ENCODE data around the gene RBM20.
"Not testable (repeated sequence)": the region's sequence is repeated elsewhere in the genome, so short reads cannot be mapped to it uniquely, and the experiment has no call there.

Gene RBM20

GRCh38 chr10:110679486-110680272 lies 35.5 kb downstream of the RBM20 start:
- DNase-seq (ENCODE audit: low read depth): no peak

- DNase-seq (ENCODE audit: low read depth): no peak
Measured at GRCh38 chr10:110680273-110681020, 36.3 kb downstream of the RBM20 start.

GRCh38 chr10:110681023-110681681 lies 37.0 kb downstream of the RBM20 start:
- DNase-seq (ENCODE audit: low read depth): no peak

DNA sequence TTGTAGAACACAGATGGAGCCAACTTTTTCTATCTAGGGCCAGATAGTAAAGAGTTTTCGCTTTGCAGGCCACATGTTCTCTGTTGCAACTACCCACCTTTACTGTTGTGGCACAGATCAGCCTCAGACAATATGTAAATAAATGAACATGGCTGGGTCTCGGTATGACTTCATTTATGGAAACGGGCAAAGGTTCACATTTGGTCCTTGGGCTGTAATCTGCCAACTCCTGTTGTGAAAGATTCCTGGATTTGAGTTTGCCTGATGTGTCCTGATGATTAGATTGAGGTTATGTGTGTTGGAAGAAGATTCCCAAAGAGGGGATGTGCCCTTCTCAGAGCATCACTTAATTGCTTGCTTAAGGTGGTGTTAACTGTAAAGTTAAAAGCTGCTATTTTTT lies 38.2 kb downstream of the RBM20 start:
- no peak for DNase-seq (ENCODE audit: low read depth)

DNA sequence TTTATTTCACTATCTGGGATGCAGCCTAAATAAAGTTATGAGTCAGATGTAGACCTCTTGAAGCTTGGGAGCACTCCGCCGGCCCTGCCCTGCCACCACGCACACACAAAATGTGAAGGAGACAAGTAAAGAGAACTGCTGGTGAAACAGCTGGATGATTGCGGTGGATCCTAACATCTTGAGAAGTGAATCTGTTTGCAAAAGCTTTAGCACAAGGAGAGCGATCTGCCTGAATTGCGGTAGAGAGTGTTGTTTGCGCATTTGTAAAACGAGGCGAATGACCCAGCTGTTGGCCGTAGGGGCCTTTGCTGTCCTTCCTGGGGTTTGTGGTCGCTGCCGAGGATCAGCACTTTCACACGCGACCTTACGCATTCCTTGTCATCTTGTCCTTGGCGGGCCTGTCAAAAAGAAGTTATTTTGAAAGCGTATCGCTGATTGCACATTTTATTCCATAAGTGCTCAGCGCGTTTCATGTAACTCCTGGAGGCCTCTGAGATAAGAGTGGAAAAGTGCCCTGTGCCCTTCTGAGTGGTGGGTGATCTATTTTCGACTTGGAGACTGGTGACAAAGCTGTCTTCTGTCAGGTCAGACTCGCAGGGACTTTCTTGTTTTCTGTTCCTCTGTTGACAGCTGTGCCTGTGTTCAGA lies 40.8 kb downstream of the RBM20 start:
- DNase-seq (ENCODE audit: low read depth): no peak

DNA sequence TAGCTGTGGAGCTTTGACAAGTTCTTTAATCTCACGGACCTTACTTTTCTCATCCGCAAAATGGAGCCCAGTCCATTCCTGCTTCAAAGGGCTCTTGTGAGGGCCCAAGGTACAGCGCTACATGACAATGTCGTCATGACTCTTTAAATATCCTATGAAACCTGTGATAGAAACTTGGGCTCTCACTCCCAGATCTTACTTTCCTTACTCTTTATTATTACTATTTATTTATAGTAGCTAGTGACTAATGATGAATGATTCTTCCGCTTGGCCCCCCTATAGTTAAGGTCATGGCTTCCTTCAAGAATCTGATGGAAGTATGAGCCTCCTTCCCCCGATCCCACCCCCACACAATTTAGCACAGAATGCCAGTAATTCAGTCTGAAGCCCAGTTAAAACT lies 41.9 kb downstream of the RBM20 start:
- DNase-seq (ENCODE audit: low read depth): no peak

DNA sequence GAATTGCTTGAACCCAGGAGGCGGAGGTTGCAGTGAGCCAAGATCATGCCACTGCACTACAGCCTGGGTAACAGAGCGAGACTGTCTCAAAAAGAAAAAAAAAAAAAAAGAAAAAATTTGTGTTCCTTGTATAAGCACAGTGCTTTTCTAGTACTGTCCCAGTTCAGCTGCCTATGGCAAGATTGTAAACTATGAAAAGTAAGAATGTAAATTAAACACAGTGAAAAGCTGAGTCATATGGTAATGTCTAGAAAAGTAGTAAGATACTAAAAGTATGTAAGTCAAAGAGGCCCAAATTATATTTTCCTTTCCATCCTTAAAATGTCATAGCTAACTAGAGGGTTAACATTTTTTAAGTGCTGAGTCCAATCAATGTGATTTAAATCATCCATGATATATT lies 42.8 kb downstream of the RBM20 start:
- no peak for DNase-seq (ENCODE audit: low read depth)

- no peak for DNase-seq (ENCODE audit: low read depth)
Measured at GRCh38 chr10:110687400-110687799, 43.3 kb downstream of the RBM20 start.

GRCh38 chr10:110691139-110691538 lies 47.0 kb downstream of the RBM20 start:
- no peak for DNase-seq (ENCODE audit: low read depth)

GRCh38 chr10:110694263-110694662 lies 50.1 kb downstream of the RBM20 start:
- no peak for DNase-seq (ENCODE audit: low read depth)

DNA sequence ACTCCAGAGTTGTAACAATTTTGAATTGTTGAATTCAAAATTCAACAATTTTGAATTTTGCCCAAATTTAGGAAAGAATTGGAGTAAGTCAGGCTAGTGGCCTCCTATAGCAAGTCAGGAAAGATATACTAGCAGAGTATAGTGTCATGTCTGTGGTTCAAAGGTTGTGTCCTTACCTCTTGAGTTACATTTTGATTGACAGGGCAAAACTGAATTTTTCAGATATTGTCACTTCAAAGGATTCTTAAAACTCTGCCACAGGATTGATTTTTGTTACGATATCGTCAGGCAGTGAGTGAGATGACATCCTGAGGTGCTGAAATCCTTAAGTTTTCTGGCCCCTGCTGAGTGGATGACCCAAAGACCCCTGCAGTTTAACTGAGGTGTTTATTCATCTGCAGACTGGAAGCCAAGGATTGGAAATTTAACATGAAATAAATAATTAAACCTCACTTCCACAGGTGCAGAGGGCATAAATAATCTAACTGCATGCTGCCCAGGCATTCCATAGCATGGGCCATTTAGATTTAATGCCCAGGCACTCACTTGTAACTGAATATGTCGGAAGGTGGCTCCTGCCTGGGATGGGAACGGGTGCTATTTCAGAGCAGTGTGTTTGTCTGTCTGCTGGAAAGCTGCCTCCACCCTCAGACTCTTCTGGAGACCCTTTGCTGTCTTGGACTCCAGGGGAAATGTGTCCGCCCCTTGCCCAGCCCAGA lies 50.8 kb downstream of the RBM20 start:
- no peak for DNase-seq (ENCODE audit: low read depth)

DNA sequence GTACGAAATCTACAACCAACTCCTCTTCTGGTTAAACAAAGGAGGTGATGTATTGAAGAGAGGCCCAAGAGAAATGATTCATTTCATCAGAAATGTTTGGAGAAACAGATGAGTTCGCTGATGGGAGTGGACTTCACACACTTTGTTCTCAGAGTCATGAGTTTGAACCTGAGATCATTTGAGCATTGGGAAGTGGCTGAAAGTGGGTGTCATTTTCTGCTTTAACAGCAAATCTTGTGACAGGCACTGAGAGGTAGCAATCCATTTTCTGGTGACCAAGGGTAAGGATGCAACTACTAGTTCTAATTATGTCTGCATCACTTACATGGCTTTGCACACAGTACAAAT lies 51.4 kb downstream of the RBM20 start:
- no peak for DNase-seq (ENCODE audit: low read depth)

DNA sequence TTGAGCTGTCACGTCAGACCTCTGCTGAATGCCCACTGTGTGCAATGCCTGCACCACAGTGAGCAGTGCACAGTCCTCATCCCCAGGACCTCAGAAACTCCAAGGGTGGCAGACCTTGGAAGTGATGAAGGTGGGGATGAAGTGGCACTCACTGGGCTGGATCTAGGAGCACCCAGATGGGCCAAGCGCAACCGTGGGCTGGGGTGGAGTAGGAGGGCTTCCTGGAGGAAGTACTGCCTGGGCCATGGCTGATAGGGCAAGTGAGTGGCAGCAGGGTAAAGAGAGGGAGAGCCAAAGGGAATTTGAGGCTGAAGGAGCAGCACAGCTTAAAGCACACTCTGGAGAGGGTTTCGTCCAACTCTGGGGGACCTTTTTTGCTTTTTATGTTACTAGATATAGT lies 52.3 kb downstream of the RBM20 start:
- DNase-seq (ENCODE audit: low read depth): no peak

DNA sequence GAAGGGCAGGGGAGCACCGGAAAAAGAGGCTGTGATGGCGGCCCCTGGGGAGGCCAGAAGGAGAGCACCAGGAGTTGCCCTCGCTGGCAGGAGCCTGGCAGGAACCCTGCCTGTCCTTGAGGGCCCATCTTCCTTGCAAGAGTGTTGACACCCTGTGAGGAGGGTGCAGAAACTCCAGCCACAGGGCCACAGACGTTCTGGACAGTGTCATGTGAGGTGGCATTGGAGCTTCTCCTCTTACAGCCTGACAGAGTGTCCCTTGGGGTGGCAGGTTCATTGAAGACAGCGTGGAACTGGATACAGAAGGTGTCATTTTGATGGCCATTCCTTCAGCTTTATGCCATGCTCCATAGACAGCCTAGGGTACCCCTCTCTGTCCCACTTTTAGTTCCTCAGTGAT lies 54.2 kb downstream of the RBM20 start:
- no peak for DNase-seq (ENCODE audit: low read depth)

- DNase-seq (ENCODE audit: low read depth): no peak
Measured at GRCh38 chr10:110698782-110699201, 54.7 kb downstream of the RBM20 start.

GRCh38 chr10:110699859-110700468 lies 55.8 kb downstream of the RBM20 start:
- DNase-seq (ENCODE audit: low read depth): no peak

GRCh38 chr10:110700947-110701616 lies 56.9 kb downstream of the RBM20 start:
- no peak for DNase-seq (ENCODE audit: low read depth)

- DNase-seq (ENCODE audit: low read depth): no peak
Measured at GRCh38 chr10:110701617-110701971, 57.5 kb downstream of the RBM20 start.

- no peak for DNase-seq (ENCODE audit: low read depth)
Measured at GRCh38 chr10:110704070-110704469, 59.9 kb downstream of the RBM20 start.

- DNase-seq (ENCODE audit: low read depth): no peak
Measured at GRCh38 chr10:110704906-110705476, 60.9 kb downstream of the RBM20 start.

- not testable (repeated sequence) for DNase-seq (ENCODE audit: low read depth)
Measured at GRCh38 chr10:110705596-110705995, 61.5 kb downstream of the RBM20 start.

Data from activated T-helper 1 cell treated with Interleukin-2 at 50 U/mL for 16 hours (primary cell).